Measurements from ENCODE around the gene FILIP1L.

Gene FILIP1L

GRCh38 chr3:100114413-100115030 lies at the start of gene FILIP1L:
Gene FILIP1L, minus strand, starts transcription at chr3:100114501.
- DNase-seq (ENCODE audit: low read depth), result no peak

- no peak for DNase-seq (ENCODE audit: low read depth)
These were observed 49.5 kb upstream of the FILIP1L start for GRCh38 chr3:100163787-100164186.

DNA sequence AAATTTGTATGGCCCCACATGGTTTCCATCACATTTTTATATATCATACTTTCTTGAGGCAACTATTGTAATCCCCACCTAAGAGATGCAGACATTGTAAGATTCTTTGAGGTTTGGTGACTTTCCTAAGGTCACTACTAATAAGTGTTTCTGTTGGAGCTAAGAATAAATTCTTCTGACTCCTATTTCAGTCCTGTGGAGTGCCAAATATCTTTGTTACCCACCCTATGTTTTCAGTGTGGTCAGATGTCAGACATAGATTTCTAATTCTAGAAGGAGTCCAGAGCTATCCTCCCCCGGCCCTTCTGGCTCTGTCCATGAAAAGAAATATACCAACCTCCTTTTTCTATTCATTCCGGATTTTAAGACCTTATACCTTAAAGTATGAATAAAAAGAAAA lies 46.2 kb upstream of the FILIP1L start:
- no peak for DNase-seq (ENCODE audit: low read depth)

- DNase-seq (ENCODE audit: low read depth), result peak; percentile 90
These were observed 45.2 kb upstream of the FILIP1L start for GRCh38 chr3:100159331-100160153.

- DNase-seq (ENCODE audit: low read depth), result no peak
These were observed 44.6 kb upstream of the FILIP1L start for GRCh38 chr3:100158918-100159330.

GRCh38 chr3:100157685-100158084 lies 43.4 kb upstream of the FILIP1L start:
- DNase-seq (ENCODE audit: low read depth), result no peak

GRCh38 chr3:100155590-100155989 lies 41.3 kb upstream of the FILIP1L start:
- no peak for DNase-seq (ENCODE audit: low read depth)

GRCh38 chr3:100155128-100155527 lies 40.8 kb upstream of the FILIP1L start:
- DNase-seq (ENCODE audit: low read depth), result no peak

GRCh38 chr3:100154171-100154570 lies 39.9 kb upstream of the FILIP1L start:
- no peak for DNase-seq (ENCODE audit: low read depth)

- DNase-seq (ENCODE audit: low read depth), result no peak
These were observed 36.9 kb upstream of the FILIP1L start for GRCh38 chr3:100151024-100151707.

GRCh38 chr3:100150473-100150872 lies 36.2 kb upstream of the FILIP1L start:
- DNase-seq (ENCODE audit: low read depth), result no peak

DNA sequence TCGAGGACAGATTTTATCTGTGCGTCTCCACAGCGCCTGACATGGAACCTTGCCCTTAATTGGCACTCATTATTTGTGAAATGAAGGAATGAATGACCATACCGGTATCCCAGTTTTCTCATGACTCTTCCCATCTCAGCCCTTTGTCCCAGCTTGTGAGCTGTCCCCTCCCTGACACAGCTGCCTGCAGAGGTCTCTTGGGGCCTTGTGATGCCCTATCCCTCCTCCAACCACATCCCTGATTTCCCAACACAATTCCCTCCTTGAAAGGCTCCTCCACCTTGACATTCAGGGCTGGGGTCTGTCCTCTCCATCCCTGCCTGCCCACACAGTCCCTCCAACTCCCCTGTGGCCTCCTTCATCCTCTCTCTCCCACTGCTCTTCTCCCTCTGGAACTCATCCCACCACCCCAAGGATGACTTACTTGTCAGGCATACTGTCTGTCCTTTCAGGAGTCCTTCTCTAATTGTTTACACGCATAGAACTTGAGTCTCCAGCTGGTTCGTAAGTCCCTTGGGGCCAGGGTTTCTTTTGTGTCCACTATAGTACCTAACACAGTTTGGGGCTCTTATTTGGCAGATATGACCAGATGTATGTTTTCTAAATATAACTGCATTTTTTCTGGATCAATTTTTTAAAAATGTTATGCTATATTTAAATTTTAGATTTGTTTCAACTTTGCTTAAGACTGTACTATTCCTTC lies 35.6 kb upstream of the FILIP1L start:
- DNase-seq (ENCODE audit: low read depth), result no peak

DNA sequence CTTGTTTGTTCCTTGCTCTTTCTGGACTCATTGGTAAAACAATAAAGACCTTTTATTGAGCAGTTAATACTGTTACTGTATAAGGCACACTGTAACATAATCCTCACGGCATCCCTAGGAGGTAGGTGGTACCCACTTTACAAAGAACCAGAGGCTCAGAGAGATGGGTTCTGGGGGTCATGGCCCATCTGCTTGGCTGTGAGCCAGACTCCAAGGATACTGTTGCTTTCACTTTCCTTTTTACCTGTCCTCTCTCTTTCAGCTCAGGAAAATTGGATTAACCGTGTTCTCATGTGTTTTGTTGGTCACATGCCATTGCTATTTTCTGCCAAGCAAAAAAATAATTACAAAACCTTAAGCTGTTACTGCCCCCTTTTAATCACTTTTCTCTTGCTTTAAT lies 34.8 kb upstream of the FILIP1L start:
- no peak for DNase-seq (ENCODE audit: low read depth)

DNA sequence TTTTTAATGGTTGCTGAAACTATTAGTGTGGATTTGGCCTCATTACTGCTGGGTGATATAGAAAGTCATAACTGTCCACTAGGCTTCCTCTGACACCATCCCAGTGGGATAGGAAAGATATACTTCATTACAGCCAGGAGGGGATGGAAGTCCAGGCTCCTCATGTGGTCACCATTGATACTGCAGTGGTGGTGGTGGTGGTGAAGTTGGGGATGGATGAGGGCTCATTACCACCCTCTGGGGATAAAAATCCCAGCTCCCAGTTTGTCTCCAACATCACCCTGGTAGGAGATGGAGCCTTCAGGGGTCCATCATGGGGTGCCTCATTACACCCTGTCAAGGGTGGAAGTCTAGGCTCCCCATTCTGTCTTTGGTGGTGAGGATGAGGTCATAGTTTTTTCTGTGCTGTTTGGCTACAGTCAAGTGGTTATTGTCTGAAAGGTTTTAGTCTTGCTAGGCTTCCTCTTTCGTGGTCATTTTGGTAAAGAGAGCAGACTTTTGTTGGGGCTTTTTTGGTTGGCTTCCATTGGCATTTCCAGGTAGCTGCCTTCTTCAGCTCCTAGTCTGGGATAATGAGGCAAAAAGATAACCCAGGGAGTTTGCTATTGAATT lies 30.1 kb upstream of the FILIP1L start:
- no peak for DNase-seq (ENCODE audit: low read depth)

DNA sequence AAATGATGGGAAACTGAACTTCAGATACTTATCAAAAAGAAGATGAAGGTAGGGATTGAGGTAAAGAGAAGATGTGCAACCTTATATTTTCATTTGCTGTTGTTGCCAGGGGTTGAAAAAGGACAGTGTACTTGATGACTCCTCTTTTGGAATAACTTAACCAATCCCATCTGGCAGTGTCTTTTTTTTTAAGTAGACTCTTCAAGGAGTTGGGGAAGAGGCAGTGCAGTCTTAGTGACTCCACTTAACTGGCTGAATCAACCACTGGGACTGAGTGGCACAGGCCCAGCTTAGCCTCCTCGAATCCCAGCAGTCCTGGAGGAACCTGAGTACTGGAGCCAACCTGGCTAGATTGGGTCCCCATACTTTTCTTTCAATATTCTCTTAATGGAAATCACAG lies 27.3 kb upstream of the FILIP1L start:
- no peak for DNase-seq (ENCODE audit: low read depth)

- no peak for DNase-seq (ENCODE audit: low read depth)
These were observed 26.7 kb upstream of the FILIP1L start for GRCh38 chr3:100140976-100141375.

- DNase-seq (ENCODE audit: low read depth), result no peak
These were observed 22.6 kb upstream of the FILIP1L start for GRCh38 chr3:100136921-100137320.

- DNase-seq (ENCODE audit: low read depth), result no peak
These were observed 16.9 kb upstream of the FILIP1L start for GRCh38 chr3:100131241-100131640.

- DNase-seq (ENCODE audit: low read depth), result no peak
These were observed 15.6 kb upstream of the FILIP1L start for GRCh38 chr3:100129941-100130340.

DNA sequence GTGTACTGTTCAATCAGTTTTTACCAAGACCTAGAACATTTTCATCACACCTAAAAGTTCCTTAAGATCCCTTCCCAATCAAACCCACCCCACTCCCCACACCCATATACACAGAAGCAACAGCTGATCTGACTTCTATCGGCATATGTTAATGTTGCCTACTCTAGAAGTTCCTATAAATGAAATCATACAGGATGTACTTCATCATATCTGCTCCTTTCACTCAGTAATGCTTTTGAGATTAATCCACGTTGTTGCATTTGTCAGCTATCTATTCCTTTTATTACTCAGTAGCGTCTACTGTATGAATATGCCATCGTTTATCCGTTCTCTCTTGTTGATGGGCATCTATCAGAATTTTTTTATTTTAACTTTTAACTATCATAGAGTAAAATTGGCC lies 14.3 kb upstream of the FILIP1L start:
- no peak for DNase-seq (ENCODE audit: low read depth)

- no peak for DNase-seq (ENCODE audit: low read depth)
These were observed 13.5 kb upstream of the FILIP1L start for GRCh38 chr3:100127792-100128191.
